K562 (cell line): ENCODE results near the gene DMBT1. TPM values are rescaled to one million over a fixed set of nuclear protein-coding genes. Genes with fewer than 3 reads are reported as not detected.

ENCODE experiments used
- ATAC-seq: fragments of 200-7000 bp; cut with Tn5 transposase; 3 replicates; pipeline ENCODE4 v1.9.1; 2020; ENCODE audit warnings: moderate library complexity
- BruUV-seq: library from RNA; stranded (reverse); fragments of 400-500 nt; replicated peaks from 2 replicates; lab custom pipeline; 2021; lab: Mats Ljungman, UMichigan
- CTCF ChIA-PET: fragments of 300-600 bp; formaldehyde crosslinking; extraction: SDS; loops from one replicate; lab custom pipeline; 2021; ENCODE audit warnings: low intra/inter-chr PET ratio; lab: Yijun Ruan, JAX
- POLR2A ChIA-PET: fragments of 300-600, 350-650 bp; sonication (Branson Sonifier 250); formaldehyde crosslinking; extraction: SDS; loops from one replicate; lab custom pipeline; 2021; ENCODE audit warnings: antibody characterized with exemption, inconsistent platforms; lab: Yijun Ruan, JAX
- DNase-seq, 4 experiments: peaks; one replicate each; pipeline versions ENCODE4 v3.0.0 to v3.0.0-alpha.2; 2011 to 2018; ENCODE audit warnings: low spot score in 3 of 4, mixed read lengths in 3 of 4; ENCODE audit errors: extremely low read depth in 1 of 4
- FAIRE-seq: peaks from 2 replicates; lab custom pipeline; 2011; peaks lifted over from hg19 to GRCh38; lab: Jason Lieb, UNC
- H2AFZ ChIP-seq: 2 replicates; pipeline ENCODE4 v1.6.0; 2011; ENCODE audit warnings: low read depth, low read length, control low read depth, inconsistent platforms
- H3K27ac ChIP-seq: fragments of 200-600 bp; 3 replicates; pipeline ENCODE4 v1.8.0; 2011; ENCODE audit warnings: low read depth, mild to moderate bottlenecking, control low read depth, inconsistent platforms, low read length, moderate library complexity, mixed read lengths; ENCODE audit errors: extremely low read depth
- H3K27me3 ChIP-seq, 2 experiments: fragments of 300-600 bp in 1 of 2; 2 replicates in 1 of 2; 3 replicates in 1 of 2; pipeline versions ENCODE4 v1.6.0 to v1.8.0; 2011; ENCODE audit warnings: inconsistent platforms in 2 of 2, low read length in 2 of 2, mild to moderate bottlenecking in 1 of 2, mixed read lengths in 1 of 2, moderate library complexity in 1 of 2; ENCODE audit not compliant: control insufficient read depth in 2 of 2, insufficient read depth in 2 of 2
- H3K36me3 ChIP-seq: fragments of 300-600 bp; 3 replicates; pipeline ENCODE4 v1.8.0; 2011; ENCODE audit warnings: mild to moderate bottlenecking, low read length, inconsistent platforms; ENCODE audit not compliant: control insufficient read depth, insufficient read depth
- H3K4me1 ChIP-seq, 2 experiments: fragments of 200-600 bp in 1 of 2; replicated peaks in 1 of 2; 2 replicates in 1 of 2; 3 replicates in 1 of 2; pipeline versions ENCODE4 v1.5.1 to v1.8.0; 2011; ENCODE audit warnings: inconsistent platforms in 2 of 2, low read length in 2 of 2, mild to moderate bottlenecking in 1 of 2, mixed read lengths in 1 of 2, moderate library complexity in 1 of 2; ENCODE audit not compliant: control insufficient read depth in 2 of 2, insufficient read depth in 2 of 2
- H3K4me2 ChIP-seq: 2 replicates; pipeline ENCODE4 v1.6.1; 2011; ENCODE audit warnings: low read length, control low read depth, inconsistent platforms, mixed read lengths; ENCODE audit not compliant: insufficient read depth
- H3K4me3 ChIP-seq: fragments of 200-600 bp; sonication (generic), shearing (Covaris generic); 2 replicates; pipeline ENCODE4 v1.5.1; 2016; ENCODE audit warnings: control low read depth, inconsistent platforms
- H3K79me2 ChIP-seq: fragments of 200-600 bp; 3 replicates; pipeline ENCODE4 v1.8.0; 2011; ENCODE audit warnings: low read length, inconsistent platforms; ENCODE audit not compliant: control insufficient read depth, insufficient read depth
- H3K9ac ChIP-seq, 2 experiments: 2 replicates each; pipeline versions ENCODE4 v1.6.0 to v1.6.1; 2011; ENCODE audit warnings: low read depth in 2 of 2, low read length in 2 of 2, control low read depth in 1 of 2, inconsistent platforms in 1 of 2, mild to moderate bottlenecking in 1 of 2, mixed read lengths in 1 of 2; ENCODE audit not compliant: insufficient read depth in 1 of 2
- H3K9me1 ChIP-seq: one replicate; pipeline ENCODE4 v1.6.0; 2011; ENCODE audit warnings: inconsistent platforms, mild to moderate bottlenecking, low read length, moderate library complexity; ENCODE audit not compliant: control insufficient read depth, insufficient read depth
- H3K9me3 ChIP-seq: replicated peaks from 2 replicates; pipeline ENCODE4 v1.5.1; 2011; ENCODE audit warnings: low read depth, low read length, inconsistent platforms; ENCODE audit not compliant: control insufficient read depth, insufficient read depth
- H4K20me1 ChIP-seq: replicated peaks from 2 replicates; pipeline ENCODE4 v1.6.1; 2011; ENCODE audit warnings: low read length, inconsistent platforms, mixed read lengths; ENCODE audit not compliant: control insufficient read depth, insufficient read depth
- CXXC5 ChIP-seq: fragments of 250-450 bp; sonication (Bioruptor Pico); IDR thresholded peaks from 2 replicates; pipeline ENCODE4 v1.8.0; 2022; ENCODE audit warnings: inconsistent platforms, mild to moderate bottlenecking, moderate library complexity
- FOXP1 ChIP-seq: sonication (generic); formaldehyde crosslinking; IDR thresholded peaks from 2 replicates; pipeline ENCODE4 v1.8.0; 2022; ENCODE audit warnings: mild to moderate bottlenecking, missing genetic modification reagents
- NFATC3 ChIP-seq: fragments of 450-650 bp; IDR thresholded peaks from 2 replicates; pipeline ENCODE4 v1.6.1; 2017; ENCODE audit warnings: mild to moderate bottlenecking
- NFIC ChIP-seq: fragments of 450-650 bp; IDR thresholded peaks from 2 replicates; pipeline ENCODE4 v1.6.1; 2017; ENCODE audit warnings: mild to moderate bottlenecking, inconsistent platforms
- PHB2 ChIP-seq: fragments of 450-650 bp; IDR thresholded peaks from 2 replicates; pipeline ENCODE4 v1.6.1; 2017; ENCODE audit warnings: low read depth
- PKNOX1 ChIP-seq: fragments of 450-650 bp; IDR thresholded peaks from 2 replicates; pipeline ENCODE4 v1.6.1; 2016
- POLR3A ChIP-seq: IDR thresholded peaks from 2 replicates; pipeline ENCODE4 v1.6.1; 2011; ENCODE audit warnings: borderline replicate concordance, mild to moderate bottlenecking, moderate library complexity; ENCODE audit not compliant: insufficient read length, insufficient read depth; ENCODE audit errors: extremely low read depth
- PRDM10 ChIP-seq: fragments of 450-650 bp; IDR thresholded peaks from 2 replicates; pipeline ENCODE4 v1.6.1; 2018; ENCODE audit not compliant: partially characterized antibody
- WGBS: fragments of 100-300 bp; shearing (Covaris generic); methylation state at CpG from one replicate; pipeline ENCODE4 v1.1.6; 2016; ENCODE audit warnings: low coverage, mixed read lengths; ENCODE audit not compliant: insufficient coverage; ENCODE audit errors: missing lambda C conversion rate; 5-methylcytosine and 5-hydroxymethylcytosine counted together
- in situ Hi-C: fragments of 300-500 bp; cut with MboI; formaldehyde crosslinking; loops from 4 replicates; pipeline ENCODE4 v1.15.0; 2018; ENCODE audit warnings: inconsistent platforms, mixed read lengths
- intact Hi-C: fragments of 100-400 bp; cut with micrococcal nuclease; formaldehyde crosslinking; loops from 2 replicates; pipeline ENCODE4 v1.14.2; 2022
- polyA plus RNA-seq, 8 experiments: library from polyadenylated mRNA; depleted of rRNA in 4 of 8; stranded (reverse) in 5 of 8; unstranded in 3 of 8; fragments of >200 nt; fragmentation: Nextera tagmentation in 2 of 8; fragmentation: Illumina TruSeq in 1 of 8; extraction: Ambion mirVana in 2 of 8; extraction: Trizol in 1 of 8; gene quantifications; 2 replicates each; pipeline versions ENCODE4 v1.2.1 to v1.2.3, GENCODE V29; 2011 to 2014; ENCODE audit warnings: inconsistent platforms in 1 of 8, missing spikeins in 1 of 8
- total RNA-seq, 7 experiments: library from RNA; depleted of rRNA in 6 of 7; stranded (reverse); fragments of >200 nt in 6 of 7; fragmentation: Illumina TruSeq in 2 of 7; extraction: Trizol in 2 of 7; gene quantifications; 2 replicates each; pipeline versions ENCODE4 v1.2.1 to v1.2.3, GENCODE V29; 2011 to 2021; ENCODE audit warnings: low replicate concordance in 1 of 7

DMBT1 gene
- total and polyA plus RNA-seq, 9 of the 15 experiments (the other 6 are each of a cell fraction or from before 2014, with no cell fraction given) = 0.01 to 0.07 TPM; not detected in 7

- TF ChIP-seq PRDM10 (no peak), CXXC5 (CRISPR knock-in tag) (no peak)
- TF ChIP-seq, all 486 proteins: peak for 0
Measured at GRCh38 chr10:122655524-122656307, 95.2 kb downstream of the DMBT1 start (continued).

GRCh38 chr10:122656308-122656705, 95.8 kb downstream of the DMBT1 start:
- CTCF ChIA-PET = no interaction called here
- no peak for TF ChIP-seq PKNOX1
- no peak for TF ChIP-seq PHB2
- no peak for TF ChIP-seq NFATC3
- no peak for TF ChIP-seq POLR3A
- TF ChIP-seq NFIC = no peak
- TF ChIP-seq FOXP1 (CRISPR knock-in tag) = no peak
- POLR2A ChIA-PET = no interaction called here

More at GRCh38 chr10:122656308-122656705, 95.8 kb downstream of the DMBT1 start:
- H3K4me3 ChIP-seq = no peak overlapping the region
- no peaks in the 10 kb centered on the region for H4K20me1 ChIP-seq
- H3K9me3 ChIP-seq = no peaks in the 10 kb centered on the region
- no peak overlapping the region for H3K27ac ChIP-seq
- ATAC-seq (no peak), FAIRE-seq (no peak), DNase-seq (no peak)
- no peaks in the 10 kb centered on the region for H3K9me1 ChIP-seq
- no peaks in the 10 kb centered on the region; a peak in 2 of 5 replicates for H3K27me3 ChIP-seq
- no TSS peak for BruUV-seq
- no peak overlapping the region for H3K9ac ChIP-seq
- H3K4me1 ChIP-seq = no peaks in the 10 kb centered on the region
- in situ Hi-C loops = no loop called here
- H3K36me3 ChIP-seq = no peaks in the 10 kb centered on the region
- no peak overlapping the region for H2AFZ ChIP-seq
- intact Hi-C loops = no loop called here
- H3K79me2 ChIP-seq = no peaks in the 10 kb centered on the region
- 0% methylated on average over 2 of the region's 2 CpGs for WGBS
- no peak overlapping the region for H3K4me2 ChIP-seq
